ENCODE data around the gene MICAL2.

GRCh38 chr11:12285811-12286222, 175.4 kb downstream of the MICAL2 start:
- TF ChIP-seq CTCF (IDR thresholded peaks at IDR 0.05) (no peak), POLR2AphosphoS5 (IDR thresholded peaks at IDR 0.05) (no peak)
